Endothelial cell of hepatic sinusoid (primary cell): Measurements from ENCODE around the gene PTBP1.
"Not testable (repeated sequence)": the region's sequence is repeated elsewhere in the genome, so short reads cannot be mapped to it uniquely, and the experiment has no call there.

ENCODE experiments used
- in situ Hi-C: cut with HindIII; loops from 2 replicates; pipeline ENCODE4 v1.10.0; 2017; ENCODE audit warnings: low sequenced_read_pairs

Gene PTBP1

DNA sequence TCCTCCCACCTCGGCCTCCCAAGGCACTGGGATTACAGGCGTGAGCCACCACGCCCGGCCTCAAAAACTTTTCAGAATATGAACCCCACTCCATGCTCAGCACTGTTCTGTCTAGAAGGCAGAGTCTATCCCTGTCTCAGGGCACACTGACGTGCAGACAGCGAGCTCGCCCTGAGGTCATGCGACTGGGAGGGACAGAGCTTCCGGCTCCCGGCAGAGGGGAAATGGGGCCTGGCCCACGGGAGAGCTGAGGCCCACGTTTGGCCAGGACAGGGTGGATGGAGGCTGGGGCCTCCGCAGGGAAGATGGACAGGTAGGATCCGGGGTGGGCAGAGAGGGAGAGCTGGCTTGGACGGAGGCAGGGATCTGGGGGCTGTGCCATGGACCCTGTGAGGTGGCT lies 27.6 kb downstream of the PTBP1 start:
- in situ Hi-C loops, result no loop called here

- in situ Hi-C loops, result no loop called here
Observed at GRCh38 chr19:825897-826644, 28.8 kb downstream of the PTBP1 start.

DNA sequence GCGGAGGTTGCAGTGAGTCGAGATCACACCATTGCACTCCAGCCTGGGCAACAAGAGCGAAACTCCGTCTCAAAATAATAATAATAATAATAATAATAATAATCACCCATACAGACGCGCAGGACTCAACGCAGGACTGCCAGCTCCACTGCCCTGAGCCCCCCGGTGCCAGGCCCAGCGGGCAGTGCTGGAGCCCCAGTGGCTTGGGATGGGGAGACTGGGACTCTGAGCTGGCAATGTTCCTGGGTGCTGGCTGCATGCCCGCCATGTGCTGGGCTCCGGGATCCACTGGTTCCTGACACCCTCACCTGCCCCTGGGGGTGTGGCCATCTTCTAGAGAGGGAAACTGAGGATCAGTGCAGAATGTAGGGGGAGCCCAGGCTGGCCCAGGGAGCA lies 30.1 kb downstream of the PTBP1 start:
- in situ Hi-C loops, result no loop called here

- in situ Hi-C loops, result no loop called here
Observed at GRCh38 chr19:827710-828321, 30.6 kb downstream of the PTBP1 start, which contains the start of gene AZU1. TSS of gene AZU1 (plus strand) at chr19:827837. CDS start at chr19:827847, 10 bp downstream.

DNA sequence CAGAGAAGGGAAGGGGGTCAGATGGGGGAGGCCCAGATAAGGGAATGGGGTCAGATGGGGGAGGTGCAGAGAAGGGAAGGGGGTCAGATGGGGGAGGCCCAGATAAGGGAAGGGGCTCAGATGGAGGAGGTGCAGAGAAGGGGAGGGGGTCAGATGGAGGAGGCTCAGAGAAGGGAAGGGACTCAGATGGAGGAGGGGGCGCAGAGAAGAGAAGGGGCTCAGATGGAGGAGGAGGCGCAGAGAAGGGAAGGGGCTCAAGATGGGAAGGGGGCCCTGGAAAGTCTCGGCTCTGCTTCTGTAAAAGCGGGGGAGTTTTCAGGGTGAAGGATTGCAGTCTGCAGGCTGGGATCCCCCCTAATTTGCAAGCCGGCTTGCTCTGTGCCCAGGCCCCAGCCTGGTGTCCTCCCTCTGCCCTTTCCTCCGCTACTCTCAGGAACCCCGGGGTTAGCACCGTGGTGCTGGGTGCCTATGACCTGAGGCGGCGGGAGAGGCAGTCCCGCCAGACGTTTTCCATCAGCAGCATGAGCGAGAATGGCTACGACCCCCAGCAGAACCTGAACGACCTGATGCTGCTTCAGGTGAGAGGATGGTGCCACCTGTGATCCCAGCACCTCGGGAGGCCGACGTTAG lies 32.0 kb downstream of the PTBP1 start:
- in situ Hi-C loops, result no loop called here

DNA sequence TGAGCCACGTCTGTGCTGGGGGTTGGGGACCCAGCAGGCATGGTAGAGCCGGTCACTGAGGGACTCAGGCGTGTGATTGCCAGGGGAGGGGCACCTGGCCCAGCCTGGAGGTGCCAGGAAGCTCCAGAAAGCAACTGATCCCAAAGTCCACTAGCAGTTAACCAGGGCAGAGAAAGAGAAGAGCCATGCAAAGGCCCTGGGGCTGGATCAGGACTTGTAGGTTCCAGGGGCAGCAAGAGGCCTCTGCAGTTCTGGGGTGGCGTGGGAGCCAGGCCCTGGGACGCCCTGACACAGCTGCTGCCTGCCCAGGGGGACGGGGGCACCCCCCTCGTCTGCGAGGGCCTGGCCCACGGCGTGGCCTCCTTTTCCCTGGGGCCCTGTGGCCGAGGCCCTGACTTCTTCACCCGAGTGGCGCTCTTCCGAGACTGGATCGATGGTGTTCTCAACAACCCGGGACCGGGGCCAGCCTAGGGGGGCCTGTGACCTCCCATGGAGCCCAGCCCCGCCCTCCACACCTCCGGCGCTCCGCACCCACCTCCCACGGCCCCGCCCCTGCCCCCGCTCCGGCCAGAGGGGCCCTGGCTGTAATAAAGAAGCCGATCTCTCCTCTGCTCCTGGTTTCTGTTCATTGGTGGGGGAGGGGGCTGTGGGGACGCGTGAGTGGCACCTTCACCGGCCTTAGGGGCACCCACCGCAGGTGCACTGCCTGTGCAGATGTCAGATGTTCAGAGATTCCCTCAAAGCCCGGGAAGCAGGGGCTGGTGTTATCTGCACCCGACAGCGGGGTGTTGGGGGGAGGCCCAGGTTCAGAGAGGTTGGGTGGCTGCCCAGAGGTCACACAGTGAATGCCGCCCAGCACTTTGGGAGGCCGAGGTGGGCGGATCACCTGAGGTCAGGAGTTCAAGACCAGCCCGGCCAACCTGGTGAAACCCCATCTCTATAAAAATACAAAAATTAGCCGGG lies 34.4 kb downstream of the PTBP1 start:
- in situ Hi-C loops, result no loop called here

- in situ Hi-C loops, result no loop called here
Observed at GRCh38 chr19:834216-834615, 37.0 kb downstream of the PTBP1 start.

DNA sequence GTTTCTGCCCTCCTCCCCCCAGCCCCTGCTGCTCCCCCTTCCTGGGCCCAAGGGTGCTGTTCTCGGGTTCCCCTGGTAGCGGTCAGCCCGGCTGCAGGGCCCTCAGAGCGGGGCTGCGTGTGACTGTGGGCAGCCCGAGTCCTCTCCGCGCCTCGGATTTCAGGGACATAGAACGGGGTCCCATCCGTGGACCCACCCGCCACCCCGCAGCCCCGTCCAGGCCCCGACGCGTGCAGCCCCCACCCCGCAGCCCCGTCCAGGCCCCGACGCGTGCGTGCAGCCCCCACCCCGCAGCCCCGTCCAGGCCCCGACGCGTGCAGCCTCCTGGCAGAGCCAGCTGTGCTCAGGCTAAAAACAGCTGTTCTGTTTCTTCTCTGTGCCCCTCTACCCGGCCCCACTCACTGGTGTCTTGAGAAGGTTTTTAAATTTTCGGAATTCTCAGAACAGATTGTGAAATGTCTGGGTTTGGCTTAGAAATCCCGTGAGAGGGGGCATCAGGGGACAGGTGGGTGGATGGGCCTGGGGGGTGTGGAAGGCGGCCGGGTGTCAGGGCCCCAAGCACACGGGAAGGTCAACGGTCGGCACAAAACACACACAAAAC lies 38.1 kb downstream of the PTBP1 start:
- in situ Hi-C loops, result no loop called here

GRCh38 chr19:840519-841206 lies 43.4 kb downstream of the PTBP1 start, which contains the start of gene PRTN3:
TSS of gene PRTN3 (plus strand) at chr19:840999. CDS start at chr19:841009, 10 bp downstream.
- in situ Hi-C loops, result no loop called here

- in situ Hi-C loops, result not testable (repeated sequence)
Observed at GRCh38 chr19:842802-843179, 45.5 kb downstream of the PTBP1 start.

DNA sequence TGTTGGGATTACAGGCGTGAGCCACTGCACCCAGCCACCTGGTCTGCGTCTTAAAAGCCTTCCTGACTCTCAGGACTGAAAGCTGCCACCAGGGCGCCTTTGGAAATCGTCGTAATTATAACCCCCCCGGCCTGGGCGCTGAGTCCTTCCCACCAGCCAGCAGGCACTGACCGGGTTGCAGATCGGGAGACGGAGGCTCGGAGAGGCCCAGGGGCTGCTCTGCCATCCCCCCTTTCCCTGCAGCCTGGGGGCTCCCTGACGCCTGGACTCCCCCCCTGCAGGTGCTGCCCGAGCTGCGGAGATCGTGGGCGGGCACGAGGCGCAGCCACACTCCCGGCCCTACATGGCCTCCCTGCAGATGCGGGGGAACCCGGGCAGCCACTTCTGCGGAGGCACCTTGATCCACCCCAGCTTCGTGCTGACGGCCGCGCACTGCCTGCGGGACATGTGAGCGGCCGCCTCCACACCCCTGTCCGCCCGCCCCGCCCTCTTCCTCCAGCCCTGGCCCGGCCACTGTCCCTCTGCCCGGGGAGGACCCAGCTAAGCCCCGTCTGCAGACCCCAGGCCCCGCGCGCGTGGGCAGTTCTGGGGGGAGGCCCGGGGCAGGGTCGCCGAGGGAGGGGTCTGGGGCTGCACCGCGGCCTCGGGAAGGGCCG lies 46.1 kb downstream of the PTBP1 start:
- in situ Hi-C loops, result no loop called here

DNA sequence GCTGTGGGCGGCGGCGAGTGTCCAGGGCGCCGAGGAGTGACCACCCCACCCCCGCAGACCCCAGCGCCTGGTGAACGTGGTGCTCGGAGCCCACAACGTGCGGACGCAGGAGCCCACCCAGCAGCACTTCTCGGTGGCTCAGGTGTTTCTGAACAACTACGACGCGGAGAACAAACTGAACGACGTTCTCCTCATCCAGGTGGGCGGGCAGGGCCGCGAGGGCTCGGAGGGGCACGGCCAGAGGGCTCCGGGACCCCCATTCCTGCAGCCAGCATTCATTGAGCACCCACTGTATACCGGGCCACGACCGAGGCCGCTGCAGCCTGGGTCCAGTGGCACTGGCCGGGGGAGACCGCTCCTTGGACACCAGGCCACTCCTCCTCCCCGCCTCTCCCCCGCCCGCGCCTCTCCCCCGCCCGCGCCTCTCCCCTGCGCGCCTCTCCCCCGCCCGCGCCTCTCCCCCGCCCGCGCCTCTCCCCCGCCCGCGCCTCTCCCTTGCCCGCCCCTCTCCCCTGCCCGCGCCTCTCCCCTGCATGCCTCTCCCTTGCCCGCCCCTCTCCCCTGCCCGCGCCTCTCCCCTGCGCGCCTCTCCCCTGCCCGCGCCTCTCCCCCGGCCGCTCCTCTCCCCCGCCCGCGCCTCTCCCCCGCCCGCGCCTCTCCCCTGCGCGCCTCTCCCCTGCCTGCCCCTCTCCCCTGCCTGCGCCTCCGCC lies 46.7 kb downstream of the PTBP1 start:
- in situ Hi-C loops, result no loop called here

DNA sequence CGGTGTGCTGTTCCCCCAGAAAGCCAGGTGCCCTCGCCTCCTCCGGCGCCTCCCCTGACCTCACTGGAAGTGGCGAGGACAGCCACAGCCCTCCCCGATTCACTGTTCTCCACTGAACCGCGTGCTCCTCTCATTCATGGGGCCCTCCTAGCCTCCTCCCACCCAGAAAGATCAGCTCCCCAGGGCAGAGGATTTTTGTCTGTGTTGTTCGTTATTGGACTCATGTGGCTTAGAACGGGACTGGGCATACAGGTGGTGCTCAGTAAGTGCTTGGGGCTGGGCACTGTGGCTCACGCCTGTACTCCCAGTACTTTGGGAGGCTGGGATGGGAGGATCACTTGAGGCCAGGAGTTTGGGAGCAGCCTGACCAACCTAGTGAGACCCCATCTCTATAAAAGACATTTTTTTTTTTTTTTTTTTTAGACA lies 47.3 kb downstream of the PTBP1 start:
- in situ Hi-C loops, result no loop called here

- in situ Hi-C loops, result no loop called here
Observed at GRCh38 chr19:845707-846521, 48.7 kb downstream of the PTBP1 start.

- in situ Hi-C loops, result no loop called here
Observed at GRCh38 chr19:848386-848921, 51.2 kb downstream of the PTBP1 start.

DNA sequence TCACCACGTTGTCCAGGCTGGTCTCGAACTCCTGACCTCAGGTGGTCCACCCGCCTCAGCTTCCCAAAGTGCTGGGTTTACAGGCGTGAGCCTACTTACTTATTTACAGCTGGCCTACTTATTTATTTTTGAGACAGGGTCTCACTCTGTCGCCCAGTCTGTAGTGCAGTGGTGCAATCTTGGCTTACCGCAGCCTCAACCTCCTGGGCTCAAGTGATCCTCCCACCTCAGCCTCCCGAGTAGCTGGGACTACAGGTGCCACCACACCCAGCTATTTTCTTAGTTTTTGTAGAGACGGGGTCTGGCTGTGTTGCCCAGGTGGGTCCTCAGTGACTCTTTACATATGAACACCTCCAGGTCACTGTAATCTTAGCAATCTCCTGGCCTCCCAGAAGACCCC lies 51.9 kb downstream of the PTBP1 start:
- in situ Hi-C loops, result not testable (repeated sequence)

DNA sequence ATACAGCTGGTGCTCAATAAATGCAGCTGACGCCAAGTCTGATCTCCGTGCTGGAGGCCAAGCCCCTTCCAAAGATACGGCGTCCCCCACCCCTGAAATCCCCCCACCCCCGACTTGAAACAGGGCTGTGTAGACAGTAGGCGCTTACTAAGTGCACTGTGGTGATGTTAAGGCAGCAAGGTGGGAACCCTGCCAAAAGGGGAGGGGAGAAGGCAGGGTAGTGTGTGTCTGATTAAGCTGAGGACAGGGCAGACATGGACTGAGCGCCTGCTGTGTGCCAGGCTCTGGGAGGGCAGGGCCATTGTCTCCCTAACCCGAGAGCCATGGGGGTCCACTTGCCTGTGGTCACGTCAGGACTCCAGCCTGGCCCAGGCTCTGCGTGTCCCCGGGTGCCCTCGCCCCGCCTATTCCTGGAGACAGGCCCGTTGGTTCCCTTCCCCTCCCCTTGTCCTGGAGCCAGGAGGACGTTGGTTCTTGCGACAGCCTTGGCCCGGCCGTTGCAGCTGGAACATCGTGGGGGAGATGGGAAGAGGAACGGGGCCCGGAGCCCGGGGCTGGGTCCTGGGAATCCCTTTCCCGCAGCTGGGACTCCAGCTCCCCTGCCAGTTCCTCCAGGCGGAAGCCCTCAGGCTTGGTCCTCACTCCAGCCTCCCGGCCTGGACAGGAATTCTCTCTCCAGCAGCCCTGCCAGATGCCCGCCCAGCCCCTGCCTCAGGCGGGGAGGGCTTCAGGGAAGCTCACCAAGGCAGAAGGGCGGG lies 53.1 kb downstream of the PTBP1 start:
- in situ Hi-C loops, result no loop called here
